Dorsolateral prefrontal cortex (tissue), 118 donors: Measurements from ENCODE around the gene SYT7. TPM values are rescaled to one million over a fixed set of nuclear protein-coding genes. Genes with fewer than 3 reads are reported as not detected.

Source experiments
- microRNA-seq, 43 experiments: library from miRNA; unstranded; fragments of <30 nt; microRNA quantifications; one replicate each; pipeline ENCODE4 v1.2.0, GENCODE V29; 2022
- total RNA-seq, 120 experiments: library from RNA; stranded (reverse); gene quantifications; one replicate each; pipeline versions ENCODE4 v1.2.3 to v1.2.4, GENCODE V29; 2022

The SYT7 gene
- total RNA-seq, 120 experiments from 2014 or later, result 52.2 to 249 (median 173) TPM

Small RNA genes within 50 kb of the gene (microRNA-seq; reads per million reads assigned to microRNA genes)
- 0 to 1.2 (median 0) reads per million in 43 experiments for gene MIR4488

Other genes starting within 250 kb of the SYT7 start
- gene DDB1, start 248.0 kb downstream of the SYT7 start, total RNA-seq, result 100 to 1,000 TPM; 141 to 239 (median 198) TPM
- 10 to 100 TPM; 14.9 to 63.7 (median 32.2) TPM for gene TKFC, start 247.8 kb downstream of the SYT7 start, total RNA-seq
- gene CYB561A3, start 219.2 kb downstream of the SYT7 start, total RNA-seq, result 10 to 100 TPM in 119 of 120 experiments, 1 to 10 TPM in 1; 7.2 to 29.3 (median 19.0) TPM
- gene TMEM138, start 218.7 kb downstream of the SYT7 start, total RNA-seq, result 10 to 100 TPM; 18.4 to 51.8 (median 31.7) TPM
- gene TMEM216, start 188.5 kb downstream of the SYT7 start, total RNA-seq, result 10 to 100 TPM in 68 of 120 experiments, 1 to 10 TPM in 52; 4.7 to 22.4 (median 10.3) TPM
- gene CPSF7, start 151.1 kb downstream of the SYT7 start, total RNA-seq, result 100 to 1,000 TPM in 29 of 120 experiments, 10 to 100 TPM in 91; 73.7 to 125 (median 93.7) TPM
- gene SDHAF2, start 151.0 kb downstream of the SYT7 start, total RNA-seq, result 10 to 100 TPM; 23.9 to 53.9 (median 37.5) TPM
- 10 to 100 TPM in 46 of 120 experiments, 1 to 10 TPM in 74; 1.3 to 19.6 (median 9.1) TPM for gene LRRC10B, start 72.3 kb downstream of the SYT7 start, total RNA-seq
- gene DAGLA, start 99.3 kb upstream of the SYT7 start, total RNA-seq, result 10 to 100 TPM; 12.9 to 58.9 (median 36.2) TPM
- gene MYRF, start 171.6 kb upstream of the SYT7 start, total RNA-seq, result 100 to 1,000 TPM in 87 of 120 experiments, 10 to 100 TPM in 33; 23.0 to 708 (median 141) TPM
- gene TMEM258, start 211.5 kb upstream of the SYT7 start, total RNA-seq, result 100 to 1,000 TPM in 1 of 120 experiments, 10 to 100 TPM in 119; 40.6 to 123 (median 65.5) TPM
- gene FEN1, start 211.8 kb upstream of the SYT7 start, total RNA-seq, result 10 to 100 TPM in 100 of 120 experiments, 1 to 10 TPM in 20; 4.7 to 24.3 (median 13.8) TPM
- gene FADS1, start 235.9 kb upstream of the SYT7 start, total RNA-seq, result 100 to 1,000 TPM in 23 of 120 experiments, 10 to 100 TPM in 97; 47.3 to 195 (median 80.7) TPM
- 100 to 1,000 TPM in 112 of 120 experiments, 10 to 100 TPM in 8; 72.8 to 347 (median 162) TPM for gene FADS2, start 247.2 kb upstream of the SYT7 start, total RNA-seq